SKM-1 treated with dmso at 0.1 percent for 144 hours (cell line): ENCODE results near the gene CCDC80.
"Not testable (repeated sequence)": the region's sequence is repeated elsewhere in the genome, so short reads cannot be mapped to it uniquely, and the experiment has no call there.

ENCODE experiments used
- DNase-seq: peaks from one replicate; lab custom pipeline; 2025; ENCODE audit not compliant: unreplicated experiment; lab: John Stamatoyannopoulos, UW

The CCDC80 gene

GRCh38 chr3:112597945-112598344 is 43.0 kb downstream of the CCDC80 start:
- no peak for DNase-seq

DNA sequence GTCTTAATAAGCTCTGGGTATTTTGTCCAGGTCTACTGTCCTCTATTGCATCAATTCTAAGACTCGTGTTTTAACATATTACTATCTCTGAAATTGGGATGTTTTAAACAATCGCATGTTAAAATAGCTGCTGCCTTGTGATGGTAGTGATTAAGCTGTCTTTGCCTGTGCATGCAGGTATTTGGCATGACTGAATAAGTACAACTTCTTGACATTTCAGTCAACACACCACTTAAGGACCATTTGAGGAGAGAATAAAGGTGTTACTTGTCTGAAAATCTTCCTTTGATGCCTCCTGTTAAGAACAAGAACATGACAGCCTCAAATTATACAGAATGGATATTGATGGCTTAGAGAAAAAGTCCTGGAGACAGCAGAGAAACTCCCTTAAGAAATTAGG is 46.1 kb downstream of the CCDC80 start:
- DNase-seq = no peak

GRCh38 chr3:112593258-112593657 is 47.7 kb downstream of the CCDC80 start:
- DNase-seq = no peak

- no peak for DNase-seq
Measured at GRCh38 chr3:112587336-112587735, 53.6 kb downstream of the CCDC80 start.

DNA sequence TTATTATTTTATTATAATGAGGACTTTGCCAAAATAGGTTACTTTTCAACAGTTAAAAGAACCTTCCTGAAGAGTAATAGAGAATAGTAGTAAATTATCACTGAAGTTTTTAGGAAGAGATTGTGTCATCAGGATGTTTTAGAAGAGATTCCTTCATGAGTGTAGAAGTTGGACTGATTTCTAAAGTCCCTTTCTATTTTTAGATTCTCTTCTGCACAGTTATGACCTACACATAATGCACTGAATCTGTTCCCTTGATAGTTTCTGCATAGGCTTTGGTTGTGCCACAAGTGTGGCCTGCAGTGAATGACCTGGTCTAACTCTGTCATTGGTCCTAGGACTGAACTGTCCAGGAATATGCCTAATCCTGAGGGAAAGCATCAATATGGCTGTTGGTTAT is 55.2 kb downstream of the CCDC80 start:
- DNase-seq = no peak

GRCh38 chr3:112583105-112583504 is 57.8 kb downstream of the CCDC80 start:
- DNase-seq = no peak

- DNase-seq = peak; percentile 37
Measured at GRCh38 chr3:112582244-112582874, 58.6 kb downstream of the CCDC80 start.

GRCh38 chr3:112579697-112580096 is 61.2 kb downstream of the CCDC80 start:
- DNase-seq = no peak

DNA sequence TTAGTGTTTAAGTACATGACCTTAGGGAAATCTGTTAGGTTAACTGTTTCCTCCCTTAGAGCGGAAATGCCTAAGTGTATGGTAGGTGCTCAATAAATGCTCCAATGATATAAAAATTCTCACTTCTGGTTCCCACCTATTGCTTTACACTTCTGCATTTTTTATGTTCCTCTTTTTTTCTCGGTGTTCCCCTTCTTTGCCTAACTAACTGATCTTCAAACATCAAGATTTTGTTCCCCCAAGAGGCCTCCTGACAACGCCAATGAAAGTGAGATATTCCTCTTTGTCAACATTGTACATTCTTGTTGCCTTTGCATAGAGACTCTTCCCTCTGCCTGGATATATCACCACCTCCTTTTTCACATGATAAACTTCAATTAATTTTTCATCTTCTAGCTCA is 61.7 kb downstream of the CCDC80 start:
- peak; percentile 84 for DNase-seq

DNA sequence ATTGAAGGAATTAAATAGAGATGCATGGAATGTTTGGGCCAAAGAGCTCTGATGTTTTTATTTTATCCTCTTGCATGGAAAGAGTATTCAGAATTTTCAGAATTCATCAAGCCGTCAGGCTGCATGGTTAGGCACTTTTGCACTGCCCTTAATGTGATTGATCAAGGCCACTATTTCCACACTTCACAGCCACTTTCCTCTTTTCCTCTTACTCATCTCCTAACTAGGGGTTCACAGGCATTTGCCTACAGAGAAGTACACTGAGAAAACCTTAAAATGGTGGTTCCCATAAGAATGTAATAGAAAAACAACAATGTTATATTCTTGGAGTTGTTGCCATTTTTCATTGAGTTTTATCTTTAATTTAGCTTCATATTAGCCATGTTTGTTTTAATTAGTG is 68.2 kb downstream of the CCDC80 start:
- DNase-seq = no peak

DNA sequence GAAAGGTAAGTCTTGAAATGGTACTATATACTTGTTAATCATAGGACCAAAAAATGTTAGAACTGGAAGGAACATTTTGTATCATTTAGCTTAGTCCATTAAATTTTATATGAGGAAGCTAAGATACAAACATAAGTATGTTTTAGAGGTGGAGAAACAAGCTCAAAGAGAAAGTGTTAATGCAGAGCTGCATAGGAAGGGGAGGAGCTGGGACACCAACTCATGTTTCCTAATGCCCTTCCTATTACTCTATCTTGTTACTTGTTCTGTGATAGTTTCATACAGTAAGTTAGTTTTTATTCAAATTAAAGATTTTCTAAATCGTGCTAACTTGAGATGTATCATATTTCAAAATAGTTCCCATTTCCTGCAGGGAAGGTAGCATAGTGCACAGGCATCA is 71.7 kb downstream of the CCDC80 start:
- DNase-seq = no peak

DNA sequence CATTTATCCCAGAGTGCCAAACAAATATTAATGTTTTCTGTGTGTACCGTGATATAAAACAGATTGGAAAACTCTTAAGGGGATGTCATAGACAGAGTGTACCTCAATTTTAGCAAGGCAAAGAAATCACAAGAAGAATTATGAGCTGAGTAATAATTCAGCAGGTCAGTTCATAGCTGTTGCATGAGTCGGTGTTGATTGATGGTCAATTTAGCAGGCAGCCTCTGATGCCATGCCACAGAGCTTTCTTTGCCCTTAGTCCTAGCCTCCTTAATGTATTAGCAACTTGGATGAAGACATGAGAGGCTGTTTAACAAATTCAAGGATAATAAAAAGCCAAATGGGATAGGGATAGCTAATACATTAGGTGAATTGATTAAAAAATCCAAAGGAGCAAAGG is 72.3 kb downstream of the CCDC80 start:
- no peak for DNase-seq

DNA sequence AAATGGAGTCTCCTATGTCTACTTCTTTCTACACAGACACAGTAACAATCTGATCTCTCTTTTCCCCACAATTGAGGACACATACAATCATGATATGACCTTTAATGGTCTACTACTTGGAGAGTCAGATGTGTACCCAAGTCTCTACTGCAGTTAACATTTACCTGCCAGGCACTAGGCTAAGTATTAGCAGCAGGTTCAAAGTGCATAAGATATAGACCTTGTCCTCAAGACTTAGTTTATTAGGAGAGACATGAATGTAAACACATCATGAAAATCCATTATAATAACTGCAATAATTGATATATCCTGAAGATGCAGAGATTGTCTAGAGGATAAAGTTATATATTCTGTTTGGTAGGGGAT is 76.0 kb downstream of the CCDC80 start:
- no peak for DNase-seq

- DNase-seq = not testable (repeated sequence)
Measured at GRCh38 chr3:112564247-112564939, 76.5 kb downstream of the CCDC80 start.

GRCh38 chr3:112561734-112562529 is 79.0 kb downstream of the CCDC80 start, which contains the start of the genes ATG3 and SLC35A5:
ATG3 (minus strand) TSS chr3:112561962; CDS start chr3:112561528, 434 bp downstream.
SLC35A5 (plus strand) TSS chr3:112562045; CDS start chr3:112563404, 1,359 bp downstream.
- DNase-seq = peak; percentile 97

DNA sequence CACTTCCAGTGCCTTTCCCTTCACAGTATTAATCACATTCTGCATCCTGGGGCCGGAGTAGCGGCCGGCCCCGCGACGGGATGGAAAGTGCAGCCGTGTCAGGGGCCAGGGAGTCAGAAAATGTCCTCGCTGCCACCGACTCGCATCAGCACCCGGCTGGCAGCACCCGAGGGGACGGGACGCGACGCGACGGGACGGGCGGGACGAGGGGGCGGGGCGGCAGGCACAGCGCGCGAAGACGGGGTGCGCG is 79.5 kb downstream of the CCDC80 start:
- no peak for DNase-seq

GRCh38 chr3:112560721-112561483 is 80.0 kb downstream of the CCDC80 start:
- peak; percentile 39 for DNase-seq

DNA sequence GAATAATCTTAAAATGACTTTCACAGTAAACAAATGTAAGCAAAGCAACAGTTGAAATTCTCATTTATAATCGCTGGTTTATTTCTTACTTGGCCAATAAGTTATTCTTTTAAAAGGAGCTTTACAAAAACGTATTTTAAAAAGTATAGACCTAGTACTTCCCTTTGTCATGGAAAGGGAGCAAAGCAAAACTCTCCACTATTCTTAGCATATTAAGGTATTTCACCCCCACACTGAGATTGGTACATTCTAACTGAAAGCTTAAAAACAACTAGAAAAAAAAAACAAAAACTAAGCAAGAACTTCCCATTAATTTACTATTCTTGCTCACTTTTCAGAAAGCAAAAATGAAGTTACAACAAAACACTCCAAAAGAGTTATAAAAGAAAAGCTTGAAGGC is 80.6 kb downstream of the CCDC80 start:
- DNase-seq = no peak

DNA sequence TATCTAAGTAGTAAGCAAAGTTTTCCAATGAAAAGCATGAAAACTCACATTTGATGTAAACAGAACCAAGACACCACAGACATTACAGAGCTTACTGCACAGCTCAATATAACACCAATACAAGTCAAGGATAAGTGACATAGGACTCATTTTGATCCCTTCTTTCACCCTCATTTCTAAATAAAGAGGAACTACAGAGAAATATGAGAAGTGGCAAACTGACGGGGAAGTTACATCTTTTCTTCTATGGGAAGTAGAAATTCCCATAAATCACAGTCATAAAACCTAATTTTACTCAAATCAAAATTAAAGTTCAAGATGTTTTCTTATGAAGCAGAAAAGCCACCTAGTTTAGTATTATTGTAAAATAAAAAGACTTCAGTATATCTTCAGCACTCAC is 83.0 kb downstream of the CCDC80 start:
- DNase-seq = peak; percentile 2

GRCh38 chr3:112555535-112556170 is 85.3 kb downstream of the CCDC80 start:
- no peak for DNase-seq

DNA sequence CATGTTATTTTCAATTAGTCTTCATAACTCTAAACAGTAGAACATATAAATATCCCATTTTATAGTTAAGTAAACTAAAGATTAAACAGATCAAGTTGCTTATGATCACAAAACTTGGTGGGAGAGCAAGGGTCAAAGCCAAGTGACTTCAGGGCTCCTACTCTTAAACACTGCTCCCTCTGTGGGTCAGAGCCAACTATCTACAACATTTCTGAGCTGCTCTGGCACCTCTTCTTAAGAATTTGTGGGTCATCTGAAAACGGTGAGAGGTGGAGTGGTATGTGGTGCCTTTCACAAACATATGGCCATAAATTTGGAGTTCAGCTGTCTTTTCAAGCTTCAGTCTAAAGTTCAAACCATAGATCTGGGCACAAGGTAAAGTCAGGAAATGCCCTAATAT is 90.1 kb downstream of the CCDC80 start:
- no peak for DNase-seq
